NCI-H2227 treated with DMSO at 0.1 percent for 48 hours (cell line): ENCODE data around the gene GFI1B.
"Not testable (repeated sequence)": the region's sequence is repeated elsewhere in the genome, so short reads cannot be mapped to it uniquely, and the experiment has no call there.

Experiments used
- DNase-seq: peaks from one replicate; lab custom pipeline; 2025; lab: John Stamatoyannopoulos, UW

Gene GFI1B

GRCh38 chr9:132969783-132970182 lies 8.7 kb upstream of the GFI1B start:
- no peak for DNase-seq

- DNase-seq: no peak
Observed at GRCh38 chr9:132970324-132971062, 8.0 kb upstream of the GFI1B start.

- DNase-seq: no peak
Observed at GRCh38 chr9:132973166-132973565, 5.3 kb upstream of the GFI1B start.

- DNase-seq: no peak
Observed at GRCh38 chr9:132973713-132974112, 4.8 kb upstream of the GFI1B start.

- no peak for DNase-seq
Observed at GRCh38 chr9:132975961-132976360, 2.5 kb upstream of the GFI1B start.

- DNase-seq: no peak
Observed at GRCh38 chr9:132976571-132976970, 1.9 kb upstream of the GFI1B start.

- DNase-seq: no peak
Observed at GRCh38 chr9:132978112-132978450, 413 bp upstream of the GFI1B start.

GRCh38 chr9:132980157-132980556 lies 1.7 kb downstream of the GFI1B start:
- no peak for DNase-seq

- DNase-seq: no peak
Observed at GRCh38 chr9:132982458-132982857, 4.0 kb downstream of the GFI1B start.

- DNase-seq: no peak
Observed at GRCh38 chr9:132983491-132984201, 5.2 kb downstream of the GFI1B start.

- no peak for DNase-seq
Observed at GRCh38 chr9:132984202-132985070, 5.9 kb downstream of the GFI1B start.

- no peak for DNase-seq
Observed at GRCh38 chr9:132985071-132985350, 6.5 kb downstream of the GFI1B start.

- no peak for DNase-seq
Observed at GRCh38 chr9:132985489-132985888, 7.0 kb downstream of the GFI1B start.

- no peak for DNase-seq
Observed at GRCh38 chr9:132986114-132986513, 7.6 kb downstream of the GFI1B start.

GRCh38 chr9:132986640-132987620 lies 8.4 kb downstream of the GFI1B start:
- no peak for DNase-seq

- DNase-seq: no peak
Observed at GRCh38 chr9:132988244-132989013, 9.9 kb downstream of the GFI1B start.

- DNase-seq: no peak
Observed at GRCh38 chr9:132989014-132989310, 10.5 kb downstream of the GFI1B start.

GRCh38 chr9:132989414-132989996 lies 11.0 kb downstream of the GFI1B start:
- DNase-seq: no peak

- DNase-seq: not testable (repeated sequence)
Observed at GRCh38 chr9:132989998-132990557, 11.6 kb downstream of the GFI1B start.

GRCh38 chr9:132990781-132991180 lies 12.3 kb downstream of the GFI1B start:
- no peak for DNase-seq
